HG03045 (cell line): ENCODE measurements around the gene PRR14.
A peak's percentile ranks its signal among the peaks of the same experiment; 100 is the strongest.
"Not testable (repeated sequence)": the region's sequence is repeated elsewhere in the genome, so short reads cannot be mapped to it uniquely, and the experiment has no call there.

Experiments
- ATAC-seq: cut with Tn5 transposase; IDR thresholded peaks from one replicate; pipeline ENCODE4 v1.9.1; 2021; ENCODE audit warnings: mild to moderate bottlenecking, moderate library complexity; ENCODE audit not compliant: unreplicated experiment

Gene PRR14

DNA sequence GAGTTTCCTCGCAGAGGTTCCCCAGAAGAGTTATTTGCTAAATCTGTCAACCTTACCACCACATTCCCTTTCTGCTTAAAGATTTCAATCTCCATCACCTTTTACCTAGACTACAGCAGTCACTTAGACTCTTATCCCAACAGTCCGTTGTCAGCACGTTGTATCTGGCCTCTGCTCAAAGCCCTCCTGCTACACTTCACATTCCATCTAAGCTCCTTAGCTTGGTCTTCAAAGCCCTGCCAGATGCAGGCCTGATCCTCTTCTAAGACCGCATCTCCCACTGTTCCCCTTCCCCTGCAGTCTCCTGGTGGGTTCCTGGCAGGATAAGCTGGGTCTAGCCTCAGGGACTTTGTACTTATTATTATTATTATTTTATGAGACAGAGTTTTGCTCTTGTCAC, 37.9 kb downstream of the PRR14 start:
- ATAC-seq: no peak

DNA sequence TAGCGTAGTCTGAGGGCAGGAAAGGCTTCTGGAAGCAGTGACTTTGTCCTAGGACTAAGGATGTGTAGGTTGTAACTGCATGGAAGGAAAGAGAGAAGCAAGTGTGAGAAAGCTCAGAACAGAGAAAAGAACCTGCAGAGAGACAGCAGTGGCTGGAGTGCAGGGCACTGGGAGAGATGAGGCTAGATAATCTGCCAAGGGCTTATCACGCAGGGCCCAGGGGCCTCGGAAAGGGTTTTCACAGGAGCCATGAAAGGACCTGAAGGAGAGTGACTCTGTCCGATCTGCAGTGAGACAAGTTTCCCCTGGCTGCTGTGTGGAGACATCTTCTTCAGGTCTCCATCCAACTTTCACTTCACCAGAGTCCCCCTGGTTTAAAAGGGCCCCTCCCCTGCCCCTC, 41.1 kb downstream of the PRR14 start:
- no peak for ATAC-seq

DNA sequence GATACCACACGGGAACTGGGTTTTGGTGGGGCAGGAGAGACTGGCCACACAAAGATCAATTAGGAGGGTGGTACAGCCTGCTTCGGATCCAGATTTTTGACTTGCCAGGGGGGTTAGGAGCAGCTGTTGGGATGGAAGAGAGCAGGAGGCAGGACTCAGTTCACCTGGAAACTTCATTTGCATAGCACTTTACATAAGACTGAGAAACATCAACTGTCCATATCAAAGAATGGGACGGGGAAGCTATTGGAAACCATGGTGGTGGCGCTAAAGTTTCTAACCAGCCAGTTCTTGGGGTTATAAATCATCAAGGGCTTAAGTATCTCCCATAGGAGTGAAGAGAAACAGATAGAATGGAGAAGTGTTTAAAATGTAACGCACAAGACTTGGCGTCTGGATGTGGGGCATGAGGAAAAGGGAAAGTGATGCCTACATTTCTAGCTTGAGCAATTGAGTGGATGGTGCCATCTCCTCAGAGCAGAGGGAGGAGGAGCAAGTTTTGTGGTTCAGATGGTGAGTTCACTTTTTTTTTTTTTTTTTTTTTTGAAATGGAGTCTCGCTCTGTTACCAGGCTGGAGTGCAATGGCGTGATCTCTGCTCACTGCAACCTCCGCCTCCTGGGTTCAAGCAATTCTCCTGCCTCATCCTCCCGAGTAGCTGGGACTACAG, 41.8 kb downstream of the PRR14 start:
- ATAC-seq: no peak

DNA sequence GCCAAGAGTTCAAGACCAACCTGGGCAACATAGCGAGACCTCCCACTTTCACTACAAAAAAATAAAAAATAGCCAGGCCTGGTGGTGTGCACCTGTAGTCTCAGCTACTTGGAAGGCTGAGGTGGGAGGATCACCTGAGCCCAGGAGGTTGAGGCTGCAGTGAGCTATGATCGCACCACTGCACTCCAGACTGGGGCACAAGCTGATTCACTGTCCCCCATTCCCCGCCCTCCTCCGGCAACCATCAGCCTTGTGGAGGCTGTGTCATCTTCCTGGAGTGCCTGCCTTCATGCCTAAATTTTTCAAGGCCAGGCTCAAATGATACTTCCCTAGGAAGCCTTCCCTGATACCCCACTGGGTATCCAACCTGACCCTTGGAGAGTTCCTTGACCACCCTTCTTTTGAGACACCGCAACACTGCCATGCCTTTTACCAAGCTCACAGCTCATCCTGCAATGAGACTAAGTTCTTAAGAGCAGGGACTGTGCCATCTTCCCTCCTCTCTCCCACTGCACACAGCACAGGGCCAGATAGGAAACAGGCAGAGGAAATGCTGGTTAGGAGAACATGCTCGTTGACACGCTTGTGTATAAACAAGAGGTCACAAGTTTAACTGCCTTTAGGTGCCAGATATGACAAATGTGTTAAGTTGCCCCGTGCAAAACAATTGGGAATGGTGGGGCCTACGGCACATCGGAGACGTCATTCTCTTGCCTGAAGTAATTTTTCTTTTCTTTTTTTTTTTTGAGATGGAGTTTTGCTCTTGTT, 44.4 kb downstream of the PRR14 start:
- ATAC-seq: no peak

DNA sequence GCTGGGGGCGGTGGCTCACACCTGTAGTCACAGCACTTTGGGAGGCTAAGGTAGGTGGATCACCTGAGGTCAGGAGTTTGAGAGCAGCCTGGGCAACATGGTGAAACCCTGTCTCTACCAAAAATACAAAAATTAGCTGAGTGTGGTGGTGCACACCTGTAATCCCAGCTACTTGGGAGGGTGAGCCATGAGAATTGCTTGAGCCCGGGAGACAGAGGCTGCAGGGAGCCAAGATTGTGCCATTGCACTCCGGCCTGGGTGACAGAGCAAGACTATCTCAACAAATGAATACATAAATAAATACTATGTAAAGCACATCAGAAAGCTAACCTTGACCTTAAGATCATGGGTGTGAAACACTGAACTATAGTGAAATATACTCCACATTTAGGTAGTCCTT, 45.9 kb downstream of the PRR14 start:
- ATAC-seq: not testable (repeated sequence)

DNA sequence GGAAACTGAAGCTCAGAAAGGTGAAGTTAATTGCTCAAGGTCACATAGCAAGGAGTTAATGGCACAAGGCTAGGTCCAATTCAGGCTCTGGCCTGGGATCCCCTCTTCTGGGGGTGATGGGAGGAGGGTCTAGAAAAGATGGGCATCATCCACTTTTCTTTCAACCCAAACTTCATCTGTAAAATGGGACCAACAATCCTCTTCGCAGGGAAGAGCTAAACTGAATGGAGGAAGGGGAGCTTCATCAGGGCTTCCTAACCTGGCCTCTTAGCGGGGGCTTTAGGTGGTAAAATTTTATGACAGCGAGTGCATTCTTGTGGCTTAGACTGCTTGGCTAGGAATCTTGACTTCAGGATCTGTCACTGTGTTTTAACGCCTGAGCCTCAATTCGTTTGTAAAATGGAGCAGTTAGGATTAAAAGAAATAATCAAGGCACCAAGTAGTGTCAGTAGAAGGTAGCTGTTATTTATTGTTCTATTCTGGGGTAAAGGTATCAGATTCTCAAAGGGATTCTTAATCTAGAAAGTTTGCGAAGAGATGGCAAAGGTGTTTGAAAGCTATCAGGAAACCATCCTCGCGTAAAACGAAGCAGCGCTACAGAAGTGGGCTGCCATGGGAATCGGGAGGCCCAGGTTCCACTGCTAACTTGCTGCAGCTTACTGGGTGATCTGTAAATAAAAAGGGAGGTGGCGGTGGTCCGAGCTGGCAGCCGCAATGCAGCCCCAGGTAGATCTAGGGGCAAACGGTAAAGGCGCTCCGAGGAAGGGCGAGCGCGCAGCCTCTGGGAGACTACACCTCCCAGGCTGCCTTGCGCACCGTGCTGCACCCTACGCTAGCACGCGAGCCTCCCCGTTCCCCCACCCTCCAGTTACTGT, 46.7 kb downstream of the PRR14 start:
- peak; percentile 77 for ATAC-seq

DNA sequence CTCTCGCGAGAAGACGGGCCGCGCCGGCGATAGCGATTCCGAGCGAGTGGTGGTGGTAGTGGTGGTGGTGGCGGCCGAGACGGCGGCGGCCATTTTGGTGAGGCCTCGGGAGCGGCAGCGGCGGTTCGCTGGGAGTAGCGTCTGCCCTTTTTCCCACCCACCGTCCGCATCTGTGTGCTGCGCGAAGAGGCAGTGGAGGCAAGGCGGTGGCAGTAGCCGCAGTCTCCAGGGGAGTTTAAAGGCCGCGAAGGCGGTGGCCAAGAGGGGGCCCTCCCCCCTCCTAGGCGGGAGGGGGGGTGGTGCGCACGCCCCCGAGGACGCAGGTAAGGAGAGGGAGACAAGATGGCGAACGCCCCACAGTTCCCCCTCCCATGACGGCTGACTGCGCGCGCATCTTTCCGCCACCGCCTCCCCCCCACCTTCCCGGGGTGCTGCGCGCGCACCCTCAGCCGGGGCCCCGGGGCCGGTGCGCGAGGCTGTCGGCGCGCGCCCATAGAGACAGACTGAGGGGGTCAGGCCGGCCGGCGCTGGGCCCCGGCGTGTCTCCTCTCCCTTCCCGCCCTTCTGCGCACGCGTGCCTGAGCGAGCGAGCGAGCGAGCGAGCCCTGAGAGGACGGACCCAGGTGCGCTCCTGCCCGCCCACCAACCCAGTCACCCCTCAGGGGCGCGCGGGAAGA, 47.5 kb downstream of the PRR14 start:
- peak; percentile 71 for ATAC-seq

DNA sequence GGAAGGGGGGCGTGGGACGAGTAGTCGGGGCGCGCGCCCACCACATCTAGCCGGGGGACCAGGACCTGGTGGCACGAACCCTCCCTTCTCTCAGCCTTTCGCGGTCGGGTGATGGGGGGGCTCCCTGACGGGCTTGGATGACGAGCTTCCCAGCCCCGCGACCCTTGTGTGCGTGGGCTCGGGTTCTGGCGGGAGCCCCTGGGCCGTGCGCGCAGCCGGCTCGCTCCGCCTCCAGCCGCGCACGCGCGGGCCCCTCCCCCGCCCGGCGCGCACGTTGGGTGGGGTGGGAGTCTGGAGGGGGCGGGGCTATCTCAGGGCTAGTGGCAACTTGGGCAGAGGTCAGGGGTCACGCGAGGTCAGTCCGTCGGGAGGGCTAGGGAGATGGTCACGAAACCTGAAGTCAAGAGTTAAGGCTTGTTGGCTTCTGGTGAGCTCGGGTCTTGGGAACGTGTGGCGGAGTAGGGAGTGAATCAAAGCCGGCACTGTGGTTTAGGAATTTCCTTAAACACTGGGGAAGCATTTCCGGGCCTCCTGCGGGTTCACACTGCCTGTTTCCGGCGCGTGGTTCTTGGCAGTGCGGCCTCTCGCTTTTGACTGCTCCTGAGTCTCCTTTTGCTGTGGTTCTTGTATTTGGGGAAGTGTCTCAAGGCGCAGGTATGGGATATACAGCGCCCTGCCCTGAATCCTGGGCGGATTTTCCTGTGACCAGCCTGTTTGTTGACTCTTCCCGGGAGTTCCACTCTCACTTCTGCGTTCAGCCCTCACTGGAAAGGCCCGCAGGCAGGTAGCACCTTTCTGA, 48.3 kb downstream of the PRR14 start, which contains the start of gene SRCAP:
TSS of gene SRCAP (plus strand) at position 356 of the 799 bp plus-strand sequence. CDS start 1,654 bp downstream, outside the sequence.
- peak; percentile 39 for ATAC-seq

DNA sequence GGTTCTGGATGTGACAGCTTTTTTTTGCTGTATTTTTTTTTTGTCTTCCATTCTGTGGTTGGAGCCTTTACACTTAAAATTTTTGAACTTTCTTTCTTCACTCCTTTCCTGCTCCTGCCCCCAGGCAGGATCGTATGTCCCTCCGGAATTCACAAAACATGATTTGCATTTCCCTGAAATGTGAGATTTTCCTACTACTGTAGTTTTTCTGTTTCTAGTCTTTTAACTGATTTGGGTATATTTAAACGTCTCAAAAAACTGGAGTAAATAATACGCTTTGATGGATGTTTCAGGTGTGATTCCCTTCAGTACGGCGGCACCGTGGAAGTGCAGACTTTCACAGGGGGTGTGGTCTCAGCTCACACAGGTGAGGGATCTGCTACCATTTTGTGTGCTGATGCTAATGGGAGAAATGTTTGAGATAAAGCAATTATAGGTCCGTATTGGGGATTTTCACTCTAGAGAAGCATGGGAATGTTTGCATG, 48.9 kb downstream of the PRR14 start:
- no peak for ATAC-seq

DNA sequence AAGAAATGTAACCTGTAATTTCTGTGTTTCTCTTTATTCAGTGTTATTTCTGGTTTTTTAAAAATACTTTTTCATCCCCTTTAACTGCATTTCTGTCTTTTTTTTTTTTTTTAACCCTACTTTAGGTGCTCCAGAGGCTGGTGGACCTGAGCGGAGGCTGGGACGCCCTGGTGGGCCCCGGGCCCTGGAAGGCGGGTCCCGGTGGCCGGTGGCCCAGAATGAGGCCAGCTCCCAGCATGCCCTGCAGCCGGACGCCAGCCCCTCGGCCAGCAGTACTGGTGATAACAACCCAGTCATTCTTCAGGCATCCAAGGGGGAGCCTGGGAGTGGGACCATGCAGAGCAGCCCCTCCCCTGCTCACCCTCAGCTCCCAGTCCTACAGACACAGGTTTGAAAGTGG, 49.7 kb downstream of the PRR14 start:
- ATAC-seq: no peak

DNA sequence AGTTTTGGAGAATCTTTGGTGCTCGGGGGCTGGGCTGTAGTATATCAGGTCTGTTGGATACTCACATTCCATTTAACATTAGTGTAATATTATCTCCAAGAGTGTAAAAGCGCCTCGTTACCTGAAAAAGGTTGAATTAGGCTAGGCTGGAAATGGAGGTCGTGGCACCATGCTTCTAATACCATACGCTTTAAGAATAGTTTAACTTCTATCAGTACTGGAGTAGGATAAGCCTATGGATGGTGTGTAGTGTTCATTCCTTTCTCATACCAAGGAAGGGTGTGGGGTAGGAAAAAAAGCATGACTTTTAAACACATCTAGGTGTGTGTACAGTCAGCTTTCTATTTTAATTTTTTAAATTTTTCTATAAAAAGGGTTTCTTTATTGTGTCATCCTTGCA, 50.2 kb downstream of the PRR14 start:
- ATAC-seq: no peak

DNA sequence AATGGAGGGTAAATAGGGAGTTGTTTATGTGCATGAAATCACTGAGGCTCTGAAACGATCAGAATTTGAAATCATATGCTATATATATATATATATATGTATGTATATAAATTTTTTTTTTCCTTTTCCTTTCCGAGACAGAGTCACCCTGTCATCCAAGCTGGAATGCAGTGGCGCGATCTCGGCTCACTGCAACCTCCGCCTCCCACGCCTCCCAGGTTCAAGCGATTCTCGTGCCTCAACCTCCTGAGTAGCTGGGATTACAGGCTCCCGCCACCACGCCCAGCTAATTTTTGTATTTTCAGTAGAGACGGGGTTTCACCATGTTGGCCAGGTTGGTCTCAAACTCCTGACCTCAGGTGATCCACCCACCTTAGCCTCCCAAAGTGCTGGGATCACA, 52.3 kb downstream of the PRR14 start:
- ATAC-seq: not testable (repeated sequence)

DNA sequence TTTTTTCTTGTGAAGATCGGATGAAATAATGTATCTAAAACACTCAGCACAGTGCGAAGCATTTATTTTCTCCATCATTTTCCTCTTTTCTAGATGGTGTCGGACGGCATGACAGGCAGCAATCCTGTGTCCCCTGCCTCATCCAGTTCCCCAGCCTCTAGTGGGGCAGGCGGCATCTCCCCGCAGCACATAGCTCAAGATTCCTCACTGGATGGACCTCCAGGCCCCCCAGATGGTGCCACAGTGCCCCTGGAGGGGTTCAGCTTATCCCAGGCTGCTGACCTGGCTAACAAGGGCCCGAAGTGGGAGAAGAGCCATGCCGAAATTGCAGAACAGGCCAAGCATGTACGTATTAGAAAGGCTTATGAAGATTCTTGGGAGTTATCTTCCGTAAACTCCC, 53.2 kb downstream of the PRR14 start:
- no peak for ATAC-seq
